ENCODE results near the gene AP4M1. TPM values are rescaled to one million over a fixed set of nuclear protein-coding genes. Genes with fewer than 3 reads are reported as not detected.

The AP4M1 gene
- polyA plus RNA-seq, 2 of the 4 experiments (the other 2 are of a cell fraction), result 16.6 to 18.3 TPM

DNA sequence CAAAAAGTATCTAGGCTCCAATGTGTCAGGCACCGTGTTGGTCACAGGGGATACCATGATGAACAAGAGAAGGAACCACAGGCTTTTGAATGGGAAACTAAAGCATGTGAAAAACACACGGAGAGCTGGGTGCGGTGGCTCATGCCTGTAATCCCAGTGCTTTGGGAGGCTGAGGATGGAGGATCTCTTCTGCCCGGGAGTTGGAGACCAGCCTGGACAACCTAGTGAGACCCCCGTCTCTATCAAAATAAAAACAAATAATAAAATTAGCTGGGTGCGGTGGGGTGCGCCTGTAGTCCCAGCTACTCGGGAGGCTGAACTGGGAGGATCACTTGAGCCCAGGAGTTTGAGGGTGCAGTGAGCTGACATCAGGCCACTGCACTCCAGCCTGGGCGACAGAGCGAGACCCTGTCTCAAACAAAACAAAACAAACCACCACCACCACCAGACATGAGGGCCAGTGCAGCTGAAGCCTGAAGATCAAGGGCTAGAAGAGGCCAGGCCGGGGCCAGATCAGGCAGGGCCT, 13.3 kb upstream of the AP4M1 start:
- Histone ChIP-seq H3K4me1 (peaks cover 14% of the 10 kb centered on the region), H3K4me3 (peak overlapping the region; percentile 69), H3K9me3 (no peaks in the 10 kb centered on the region), H3K27ac (peak overlapping the region; percentile 88 to 94), H3K4me2 (peak overlapping the region; percentile 86)
- ChIA-PET POLR2A (interaction anchor here (0.6 to 4.8 kb wide), 3 partner anchors 13 to 341 kb away, joined by 3 to 46 read pairs (median 3); partner anchors contain the start of genes AP4M1, MCM7 and ZCWPW1), CTCF (interaction anchor here (0.6 to 1.9 kb wide), 3 partner anchors 14 to 95 kb away, joined by 3 to 4 read pairs (median 3); partner anchors contain the start of gene AP4M1)
- DNase-seq (ENCODE audit: low read depth in 1 of 2, low spot score in 1 of 2) (no peak), FAIRE-seq (no peak), ATAC-seq (no peak)
- TF ChIP-seq, protein P1, sequence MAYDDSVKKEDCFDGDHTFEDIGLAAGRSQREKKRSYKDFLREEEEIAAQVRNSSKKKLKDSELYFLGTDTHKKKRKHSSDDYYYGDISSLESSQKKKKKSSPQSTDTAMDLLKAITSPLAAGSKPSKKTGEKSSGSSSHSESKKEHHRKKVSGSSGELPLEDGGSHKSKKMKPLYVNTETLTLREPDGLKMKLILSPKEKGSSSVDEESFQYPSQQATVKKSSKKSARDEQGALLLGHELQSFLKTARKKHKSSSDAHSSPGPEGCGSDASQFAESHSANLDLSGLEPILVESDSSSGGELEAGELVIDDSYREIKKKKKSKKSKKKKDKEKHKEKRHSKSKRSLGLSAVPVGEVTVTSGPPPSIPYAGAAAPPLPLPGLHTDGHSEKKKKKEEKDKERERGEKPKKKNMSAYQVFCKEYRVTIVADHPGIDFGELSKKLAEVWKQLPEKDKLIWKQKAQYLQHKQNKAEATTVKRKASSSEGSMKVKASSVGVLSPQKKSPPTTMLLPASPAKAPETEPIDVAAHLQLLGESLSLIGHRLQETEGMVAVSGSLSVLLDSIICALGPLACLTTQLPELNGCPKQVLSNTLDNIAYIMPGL (CRISPR knock-in tag; IDR thresholded peaks at IDR 0.05; ENCODE audit: borderline replicate concordance), result no peak
- no peak for TF ChIP-seq HEYL (CRISPR knock-in tag; IDR thresholded peaks at IDR 0.05)
- TF ChIP-seq CHD2 (IDR thresholded peaks at IDR 0.05; ENCODE audit: low read length, partially characterized antibody), result no peak
- TF ChIP-seq RAD21 (conservative IDR thresholded peaks at IDR 0.05 in 1 of 2, IDR thresholded peaks at IDR 0.05 in 1 of 2), result no peak
- TF ChIP-seq, protein P2, sequence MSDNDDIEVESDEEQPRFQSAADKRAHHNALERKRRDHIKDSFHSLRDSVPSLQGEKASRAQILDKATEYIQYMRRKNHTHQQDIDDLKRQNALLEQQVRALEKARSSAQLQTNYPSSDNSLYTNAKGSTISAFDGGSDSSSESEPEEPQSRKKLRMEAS (IDR thresholded peaks at IDR 0.05), result no peak
- TF ChIP-seq, protein P3, sequence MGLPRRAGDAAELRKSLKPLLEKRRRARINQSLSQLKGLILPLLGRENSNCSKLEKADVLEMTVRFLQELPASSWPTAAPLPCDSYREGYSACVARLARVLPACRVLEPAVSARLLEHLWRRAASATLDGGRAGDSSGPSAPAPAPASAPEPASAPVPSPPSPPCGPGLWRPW (IDR thresholded peaks at IDR 0.05), result no peak
- no peak for TF ChIP-seq ZFP36 (IDR thresholded peaks at IDR 0.05; ENCODE audit: borderline replicate concordance, partially characterized antibody)
- no peak for TF ChIP-seq CBX8 (IDR thresholded peaks at IDR 0.05)
- TF ChIP-seq NR3C1 (IDR thresholded peaks at IDR 0.05), result no peak
- no peak for TF ChIP-seq RFX5 (IDR thresholded peaks at IDR 0.05)
- TF ChIP-seq, protein P4, sequence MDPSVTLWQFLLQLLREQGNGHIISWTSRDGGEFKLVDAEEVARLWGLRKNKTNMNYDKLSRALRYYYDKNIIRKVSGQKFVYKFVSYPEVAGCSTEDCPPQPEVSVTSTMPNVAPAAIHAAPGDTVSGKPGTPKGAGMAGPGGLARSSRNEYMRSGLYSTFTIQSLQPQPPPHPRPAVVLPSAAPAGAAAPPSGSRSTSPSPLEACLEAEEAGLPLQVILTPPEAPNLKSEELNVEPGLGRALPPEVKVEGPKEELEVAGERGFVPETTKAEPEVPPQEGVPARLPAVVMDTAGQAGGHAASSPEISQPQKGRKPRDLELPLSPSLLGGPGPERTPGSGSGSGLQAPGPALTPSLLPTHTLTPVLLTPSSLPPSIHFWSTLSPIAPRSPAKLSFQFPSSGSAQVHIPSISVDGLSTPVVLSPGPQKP (IDR thresholded peaks at IDR 0.05; ENCODE audit: low read depth, low read length), result no peak
- TF ChIP-seq FOSB (CRISPR knock-in tag; IDR thresholded peaks at IDR 0.05), result no peak
- no peak for TF ChIP-seq EHMT2 (IDR thresholded peaks at IDR 0.05; ENCODE audit: low read depth)
- TF ChIP-seq HOXB5 (CRISPR knock-in tag; IDR thresholded peaks at IDR 0.05), result no peak
- no peak for TF ChIP-seq EP300 (IDR thresholded peaks at IDR 0.05)
- TF ChIP-seq KDM5A (IDR thresholded peaks at IDR 0.05), result no peak
- WGBS (ENCODE audit: missing lambda C conversion rate), result 85% methylated on average over 11 of the region's 11 CpGs

DNA sequence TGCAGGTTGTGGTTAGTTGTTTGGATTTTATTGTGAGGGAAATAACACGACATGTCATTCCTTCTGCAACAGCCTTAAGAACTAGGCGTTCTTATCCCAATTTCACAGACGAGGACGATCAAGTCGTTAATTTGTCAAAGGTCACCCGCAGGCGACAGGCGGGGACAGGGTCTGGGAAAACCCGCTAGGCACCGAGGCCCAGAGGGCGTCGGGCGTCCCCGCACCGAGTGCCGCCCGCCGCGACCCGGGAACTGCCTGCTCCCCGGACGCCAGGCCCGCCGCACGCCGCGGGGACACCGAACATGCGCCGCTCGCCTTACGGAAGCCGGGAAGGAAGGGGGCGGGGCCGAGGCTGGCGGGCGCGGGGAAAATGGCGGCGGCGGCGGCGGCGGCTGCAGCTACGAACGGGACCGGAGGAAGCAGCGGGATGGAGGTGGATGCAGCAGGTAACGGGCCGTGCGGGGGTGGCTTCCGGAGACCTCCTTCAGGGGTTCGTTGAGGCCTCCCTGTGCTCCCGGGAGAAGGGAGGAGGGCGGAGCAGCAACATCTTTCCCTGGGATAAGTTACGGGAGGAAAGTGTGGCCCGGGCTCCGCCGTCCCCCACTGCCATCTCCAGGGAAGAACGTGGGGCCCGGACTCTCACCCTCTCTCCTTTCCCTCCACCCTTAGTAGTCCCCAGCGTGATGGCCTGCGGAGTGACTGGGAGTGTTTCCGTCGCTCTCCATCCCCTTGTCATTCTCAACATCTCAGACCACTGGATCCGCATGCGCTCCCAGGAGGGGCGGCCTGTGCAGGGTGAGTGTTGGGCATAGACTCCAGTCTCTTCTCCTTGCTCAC, 12.6 kb upstream of the AP4M1 start, which contains the start of gene COPS6:
COPS6 (plus strand) TSS at position 349 of the 837 bp plus-strand sequence; CDS start at position 371, 22 bp downstream.
- Histone ChIP-seq H3K27ac (peak within 1 kb of the TSS; percentile 88 to 94), H3K4me1 (peaks cover 14% of the 10 kb centered on the region), H3K9me3 (no peaks in the 10 kb centered on the region), H3K4me2 (peak within 1 kb of the TSS; percentile 86), H3K4me3 (peak within 1 kb of the TSS; percentile 69)
- DNase-seq (ENCODE audit: low read depth in 1 of 2, low spot score in 1 of 2) (peak; percentile 69 to 88), FAIRE-seq (no peak), ATAC-seq (peak; percentile 41 to 44)
- CTCF ChIA-PET, result interaction anchor here (1.0 to 1.9 kb wide), 2 partner anchors 13 to 95 kb away, joined by 3 to 4 read pairs; partner anchors contain the start of gene AP4M1
- POLR2A ChIA-PET, result interaction anchor here (0.6 to 4.8 kb wide), 3 partner anchors 13 to 340 kb away, joined by 3 to 46 read pairs (median 3); partner anchors contain the start of genes AP4M1, MCM7 and ZCWPW1
- 2% methylated on average over 29 of the region's 68 CpGs for WGBS (ENCODE audit: missing lambda C conversion rate)
- TF ChIP-seq NR3C1 (IDR thresholded peaks at IDR 0.05), result no peak
- TF ChIP-seq, protein P5, sequence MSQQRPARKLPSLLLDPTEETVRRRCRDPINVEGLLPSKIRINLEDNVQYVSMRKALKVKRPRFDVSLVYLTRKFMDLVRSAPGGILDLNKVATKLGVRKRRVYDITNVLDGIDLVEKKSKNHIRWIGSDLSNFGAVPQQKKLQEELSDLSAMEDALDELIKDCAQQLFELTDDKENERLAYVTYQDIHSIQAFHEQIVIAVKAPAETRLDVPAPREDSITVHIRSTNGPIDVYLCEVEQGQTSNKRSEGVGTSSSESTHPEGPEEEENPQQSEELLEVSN (IDR thresholded peaks at IDR 0.05; ENCODE audit: borderline replicate concordance, low read depth), result peak; percentile 96
- peak; percentile 66 for TF ChIP-seq KDM5A (IDR thresholded peaks at IDR 0.05)
- TF ChIP-seq JUN (IDR thresholded peaks at IDR 0.05), result peak; percentile 87 to 96
- TF ChIP-seq ZNF302 (CRISPR knock-in tag; IDR thresholded peaks at IDR 0.05), result peak; percentile 90
- TF ChIP-seq TFCP2L1 (CRISPR knock-in tag; IDR thresholded peaks at IDR 0.05), result 0 out of 2 replicates have a peak, but pooled peaks have one; percentile 9
- TF ChIP-seq RARB (CRISPR knock-in tag; IDR thresholded peaks at IDR 0.05), result no peak
- TF ChIP-seq, protein P6, sequence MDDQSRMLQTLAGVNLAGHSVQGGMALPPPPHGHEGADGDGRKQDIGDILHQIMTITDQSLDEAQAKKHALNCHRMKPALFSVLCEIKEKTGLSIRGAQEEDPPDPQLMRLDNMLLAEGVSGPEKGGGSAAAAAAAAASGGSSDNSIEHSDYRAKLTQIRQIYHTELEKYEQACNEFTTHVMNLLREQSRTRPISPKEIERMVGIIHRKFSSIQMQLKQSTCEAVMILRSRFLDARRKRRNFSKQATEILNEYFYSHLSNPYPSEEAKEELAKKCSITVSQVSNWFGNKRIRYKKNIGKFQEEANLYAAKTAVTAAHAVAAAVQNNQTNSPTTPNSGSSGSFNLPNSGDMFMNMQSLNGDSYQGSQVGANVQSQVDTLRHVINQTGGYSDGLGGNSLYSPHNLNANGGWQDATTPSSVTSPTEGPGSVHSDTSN (IDR thresholded peaks at IDR 0.05), result peak; percentile 66; the same call in 1 of the 2 replicates
- TF ChIP-seq, protein P2 (IDR thresholded peaks at IDR 0.05), result peak; percentile 98
- peak; percentile 85 for TF ChIP-seq NPAS2 (CRISPR knock-in tag; IDR thresholded peaks at IDR 0.05; ENCODE audit: borderline replicate concordance)
- TF ChIP-seq ZSCAN20 (CRISPR knock-in tag; IDR thresholded peaks at IDR 0.05), result peak; percentile 94
- TF ChIP-seq NFE2L2 (conservative IDR thresholded peaks at IDR 0.05; ENCODE audit: low read length), result no peak
- no peak for TF ChIP-seq CHD2 (IDR thresholded peaks at IDR 0.05; ENCODE audit: low read length, partially characterized antibody)
- TF ChIP-seq HEYL (CRISPR knock-in tag; IDR thresholded peaks at IDR 0.05), result peak; percentile 76; the same call in 1 of the 2 replicates
- TF ChIP-seq CEBPB (IDR thresholded peaks at IDR 0.05), result no peak
- TF ChIP-seq RCOR1 (IDR thresholded peaks at IDR 0.05; ENCODE audit: low read depth, low read length), result no peak
- TF ChIP-seq, protein P3 (IDR thresholded peaks at IDR 0.05), result no peak
- no peak for TF ChIP-seq CBX2 (IDR thresholded peaks at IDR 0.05; ENCODE audit: borderline replicate concordance, low read depth)
- TF ChIP-seq HDAC2 (IDR thresholded peaks at IDR 0.05), result peak; percentile 57; the same call in 1 of the 2 replicates
- no peak for TF ChIP-seq EHMT2 (IDR thresholded peaks at IDR 0.05; ENCODE audit: low read depth)

Measured in A549 (cell line).